ENCODE results near the gene KIF5A. TPM values are rescaled to one million over a fixed set of nuclear protein-coding genes. Genes with fewer than 3 reads are reported as not detected.

The KIF5A gene
- polyA plus RNA-seq, 5 donors, result 4.6 to 6.1 (median 5.1) TPM

GRCh38 chr12:57534991-57535543 lies 14.8 kb upstream of the KIF5A start:
- no peak for DNase-seq

DNA sequence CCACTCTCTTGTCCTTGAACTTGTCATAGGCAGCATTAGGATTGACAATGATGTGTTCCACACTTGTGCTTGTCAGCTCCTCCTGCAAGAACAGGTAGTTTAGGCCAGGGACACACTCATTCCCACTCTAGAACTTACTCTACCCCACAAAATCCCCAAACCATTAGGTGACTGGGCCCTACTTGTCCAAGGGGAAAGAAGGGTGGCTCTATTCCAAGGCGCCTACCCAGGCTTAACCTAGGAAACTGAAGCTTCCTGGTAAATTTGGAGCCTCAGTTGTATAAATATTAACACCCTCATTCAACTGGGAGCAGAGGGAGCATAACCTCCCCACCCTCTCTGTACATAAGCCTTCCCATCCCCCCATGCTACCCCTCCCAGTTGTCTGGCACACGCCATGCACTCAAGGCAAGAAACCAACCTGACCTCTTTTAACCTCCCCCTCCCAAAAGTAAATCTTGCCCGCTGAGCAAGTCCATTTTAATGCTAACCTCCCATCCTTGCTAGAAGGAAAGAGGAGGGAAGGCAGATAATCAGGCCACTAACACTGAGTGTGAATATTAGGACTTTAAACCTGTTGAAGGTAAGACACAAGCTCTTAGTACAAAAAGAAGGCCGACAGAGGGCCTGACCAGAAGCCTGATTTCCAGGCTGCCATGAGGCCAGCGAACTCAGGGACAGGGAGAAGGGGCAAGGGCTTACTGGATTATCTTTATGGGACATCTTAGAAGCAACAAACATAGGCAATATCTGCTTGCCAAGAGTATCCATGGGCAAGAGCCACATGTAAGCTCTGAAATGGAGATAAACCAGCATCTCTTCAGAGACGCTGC lies 13.9 kb upstream of the KIF5A start:
- no peak for DNase-seq

DNA sequence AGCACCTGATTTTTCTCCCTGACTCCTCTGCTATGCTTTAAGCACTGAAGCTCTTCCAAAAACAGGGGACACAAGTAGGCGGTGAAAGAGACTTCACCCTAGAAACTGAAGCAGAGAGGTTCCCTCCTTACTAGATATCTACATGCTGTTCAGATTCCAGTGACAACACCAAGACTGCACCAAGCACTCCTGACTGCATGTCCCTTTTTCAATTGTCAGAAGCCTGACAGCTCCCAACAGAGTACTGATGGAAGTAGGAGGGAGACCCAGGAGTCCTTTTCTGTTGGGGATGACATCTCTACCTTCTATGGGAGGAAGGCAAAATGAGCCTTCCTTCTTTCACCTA lies 13.3 kb upstream of the KIF5A start:
- DNase-seq, result no peak

GRCh38 chr12:57539134-57539768 lies 10.6 kb upstream of the KIF5A start:
- no peak for DNase-seq

GRCh38 chr12:57541001-57541400 lies 8.8 kb upstream of the KIF5A start:
- no peak for DNase-seq

- DNase-seq, result no peak
Observed at GRCh38 chr12:57541717-57542116, 8.1 kb upstream of the KIF5A start.

DNA sequence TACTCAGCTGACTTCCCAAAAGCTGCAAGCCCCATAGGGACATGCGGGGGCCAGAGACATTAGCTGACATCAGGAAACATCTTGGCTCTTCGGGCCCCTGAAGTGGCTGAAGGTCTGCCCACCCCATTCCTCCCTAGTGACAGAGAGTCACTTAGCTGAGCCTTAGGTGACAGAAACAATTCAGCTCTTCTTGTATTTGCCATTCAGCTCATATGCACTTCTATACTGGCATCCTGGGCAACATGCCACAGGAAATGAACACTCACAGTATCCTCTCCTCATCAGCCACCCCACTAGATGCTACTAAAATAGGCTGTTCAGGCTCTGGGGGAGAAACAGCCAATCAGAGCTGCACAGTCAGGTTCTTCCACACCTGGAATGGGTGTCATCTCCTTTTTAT lies 6.3 kb upstream of the KIF5A start:
- DNase-seq, result no peak

- no peak for DNase-seq
Observed at GRCh38 chr12:57545809-57546437, 3.9 kb upstream of the KIF5A start.

DNA sequence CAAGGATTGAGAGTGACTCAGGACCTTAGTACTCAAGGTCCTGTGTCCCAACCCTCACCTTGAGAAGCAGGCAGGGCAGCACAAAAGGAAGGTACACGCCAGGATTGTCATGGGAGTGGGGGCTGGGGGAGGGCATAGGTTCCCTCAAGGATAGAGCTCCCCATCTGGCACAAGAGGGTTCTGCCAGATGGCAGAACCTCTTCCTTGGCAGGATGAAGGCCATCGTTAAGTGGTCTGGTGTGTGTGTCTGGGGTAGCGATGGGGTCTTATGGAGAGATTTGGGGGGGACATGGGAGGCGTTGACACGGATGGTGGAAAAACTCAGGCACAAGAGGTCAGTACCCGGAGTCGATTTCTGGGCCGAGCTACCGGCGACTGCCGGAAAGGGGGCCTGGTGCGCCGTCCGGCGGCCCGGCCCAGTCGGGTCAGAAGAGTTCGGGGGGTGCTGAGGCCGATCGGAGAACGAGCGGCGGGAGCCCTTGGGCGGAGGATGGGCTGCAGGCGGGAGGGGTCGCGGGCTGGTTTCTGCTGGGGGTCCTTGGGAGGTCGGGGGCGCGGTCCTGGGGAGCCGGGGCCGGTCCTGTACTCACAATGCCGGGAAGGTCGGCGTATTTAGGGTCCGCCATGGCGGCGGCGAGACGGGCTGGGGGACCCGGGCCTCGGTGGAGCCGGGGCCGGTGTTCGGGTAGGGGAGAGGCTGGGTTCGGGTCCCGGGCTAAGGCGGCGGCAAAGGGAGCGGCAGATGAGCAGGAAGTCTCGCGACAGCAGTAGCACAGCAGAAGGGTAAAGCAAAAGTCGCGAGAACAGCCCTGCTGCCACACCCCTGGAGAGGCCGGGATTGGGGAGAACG lies 3.2 kb upstream of the KIF5A start, which contains the start of gene DCTN2:
TSS of gene DCTN2 (minus strand) at position 755 of the 850 bp plus-strand sequence. CDS start at position 626, 129 bp downstream.
- peak; percentile 92 to 96 for DNase-seq

GRCh38 chr12:57547288-57548012 lies 2.4 kb upstream of the KIF5A start:
- no peak for DNase-seq

GRCh38 chr12:57548013-57548315 lies 1.9 kb upstream of the KIF5A start:
- DNase-seq, result no peak

GRCh38 chr12:57548488-57548887 lies 1.4 kb upstream of the KIF5A start:
- DNase-seq, result no peak

GRCh38 chr12:57549203-57549908 lies 488 bp upstream of the KIF5A start:
- DNase-seq, result no peak

- no peak for DNase-seq
Observed at GRCh38 chr12:57550641-57551549, 1.1 kb downstream of the KIF5A start.

DNA sequence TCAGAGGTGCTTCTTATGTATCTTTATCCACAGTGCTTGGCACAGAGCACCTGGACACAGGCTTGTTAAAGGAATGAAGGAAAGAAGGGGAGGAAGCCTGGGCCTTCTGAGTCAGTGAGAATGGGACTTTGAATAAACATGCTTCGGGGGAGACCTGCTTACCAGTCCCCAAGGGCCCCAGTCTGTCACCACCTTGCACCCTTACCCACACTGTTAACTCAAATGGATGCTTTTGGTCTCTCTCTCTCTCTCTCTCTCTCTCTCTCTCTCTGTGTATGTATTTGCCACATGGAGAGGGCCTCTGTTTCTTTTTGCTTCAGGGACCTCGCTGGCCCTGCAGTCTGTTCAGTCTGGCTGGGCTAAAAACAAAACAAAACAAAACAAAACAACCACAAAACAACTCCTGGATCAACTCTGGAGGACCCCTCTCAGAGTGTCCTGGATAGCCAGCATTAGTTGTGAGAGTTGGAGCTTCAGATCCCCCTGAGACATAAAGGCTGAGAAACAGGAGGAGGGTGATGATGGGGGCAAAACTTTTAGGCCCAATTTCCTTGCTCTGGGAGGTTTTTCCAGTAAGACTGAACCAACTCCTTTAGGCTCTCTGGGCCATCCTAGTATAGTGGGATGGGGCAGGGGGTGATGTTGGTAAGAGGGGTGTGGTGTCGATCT lies 1.9 kb downstream of the KIF5A start:
- no peak for DNase-seq

GRCh38 chr12:57552306-57552651 lies 2.4 kb downstream of the KIF5A start:
- no peak for DNase-seq

- no peak for DNase-seq
Observed at GRCh38 chr12:57552835-57553313, 3.0 kb downstream of the KIF5A start.

DNA sequence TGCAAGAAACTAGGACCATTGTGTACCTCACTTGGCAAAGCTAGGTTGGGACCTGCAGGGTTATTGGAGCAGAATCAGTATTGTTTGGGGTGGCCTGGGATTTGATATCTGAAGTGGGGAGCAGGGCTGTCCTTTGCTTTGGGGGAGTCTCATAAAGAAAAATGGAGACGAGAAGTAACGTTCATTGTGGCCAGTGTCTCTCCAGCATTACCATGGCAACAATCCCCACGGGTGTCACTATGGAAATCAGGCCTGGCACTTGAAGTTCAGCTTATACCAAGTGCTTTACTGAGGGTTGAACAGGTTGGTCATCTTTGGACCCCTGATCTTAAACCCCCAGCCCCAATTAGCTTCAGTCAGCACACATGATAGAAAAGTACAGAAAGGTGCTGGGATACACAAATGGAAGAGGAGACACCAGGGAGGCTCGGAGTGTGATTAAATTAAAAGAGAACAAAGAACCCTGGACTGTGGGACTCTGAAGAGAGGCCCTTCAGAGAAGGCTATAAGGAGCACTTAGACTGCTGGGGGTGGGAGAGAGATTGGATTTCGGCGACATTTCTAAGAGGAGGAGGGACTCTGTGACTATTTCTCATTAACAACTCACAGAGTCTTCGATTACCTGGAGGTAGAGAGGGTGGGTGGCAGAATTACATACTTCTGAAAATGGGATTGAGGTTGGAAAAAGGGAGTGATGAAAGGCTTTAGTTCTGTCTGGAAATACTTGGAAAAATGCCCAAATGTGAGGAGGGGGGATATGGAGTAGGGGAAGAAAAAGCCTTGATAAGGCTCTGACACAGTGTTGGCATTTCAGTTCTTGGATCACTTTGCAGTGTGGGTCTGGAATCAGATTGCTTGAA lies 3.7 kb downstream of the KIF5A start:
- DNase-seq, result peak in 1 of 2 donors; percentile 4

Data from right lung (tissue), 5 donors.